ENCODE data around the gene BRD3OS. TPM values are rescaled to one million over a fixed set of nuclear protein-coding genes. Genes with fewer than 3 reads are reported as not detected.
A peak's percentile ranks its signal among the peaks of the same experiment; 100 is the strongest.

BRD3OS gene
- total RNA-seq, 4 donors from 2014 or later: 0.76 to 9.3 (median 5.8) TPM

DNA sequence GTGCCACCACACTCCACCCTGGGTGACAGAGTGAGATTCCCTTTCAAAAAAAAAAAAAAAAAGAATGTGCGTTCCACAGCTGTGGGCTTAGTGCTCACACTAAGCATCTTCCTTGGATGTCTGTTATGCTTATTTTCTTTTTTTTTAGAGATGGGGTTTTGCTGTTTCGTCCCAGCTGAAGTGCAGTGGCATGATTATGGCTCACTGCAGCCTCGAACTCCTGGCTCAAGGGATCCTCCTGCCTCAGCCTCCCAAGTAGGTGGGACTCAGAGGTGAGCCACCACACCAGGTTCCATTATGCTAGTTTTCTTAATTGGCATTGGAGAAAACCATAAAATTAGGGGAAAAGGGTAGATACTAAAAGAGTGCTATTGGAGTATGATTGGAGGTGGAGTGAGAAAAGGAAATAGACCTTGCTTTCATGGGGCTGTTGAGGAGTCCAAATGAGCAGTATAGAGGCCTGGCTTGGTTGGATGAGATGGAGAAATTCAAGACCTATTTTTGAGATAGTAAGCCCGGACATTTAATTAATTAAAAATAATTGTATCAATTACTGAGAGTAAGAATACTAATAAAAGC is 978 bp upstream of the BRD3OS start:
- in situ Hi-C loops (cut with MboI; ENCODE audit: low sequenced_read_pairs in 4 of 4) (no loop called here), intact Hi-C loops (cut with DNase I; ENCODE audit: low total_unique reads) (loop anchor here (2.0 to 10.0 kb wide), 3 partner anchors 34 to 650 kb away; partner anchors contain the start of genes BRD3, STKLD1 and SURF4)
- DNase-seq (no peak), ATAC-seq (no peak)
- Histone ChIP-seq H3K9me3 (no peaks in the 10 kb centered on the region), H3K4me1 (peaks cover 6 to 12% of the 10 kb centered on the region in 2 donors), H3K27ac (peak overlapping the region in 3 of 4 donors; percentile 64 to 75 (median 73)), H3K27me3 (no peaks in the 10 kb centered on the region), H3K36me3 (peaks cover 0 to under 1% of the 10 kb centered on the region in 2 donors), H3K4me3 (peak overlapping the region; percentile 46 to 93 (median 66))
- no peak for TF ChIP-seq POLR2A (IDR thresholded peaks at IDR 0.05)
- TF ChIP-seq, protein P1, sequence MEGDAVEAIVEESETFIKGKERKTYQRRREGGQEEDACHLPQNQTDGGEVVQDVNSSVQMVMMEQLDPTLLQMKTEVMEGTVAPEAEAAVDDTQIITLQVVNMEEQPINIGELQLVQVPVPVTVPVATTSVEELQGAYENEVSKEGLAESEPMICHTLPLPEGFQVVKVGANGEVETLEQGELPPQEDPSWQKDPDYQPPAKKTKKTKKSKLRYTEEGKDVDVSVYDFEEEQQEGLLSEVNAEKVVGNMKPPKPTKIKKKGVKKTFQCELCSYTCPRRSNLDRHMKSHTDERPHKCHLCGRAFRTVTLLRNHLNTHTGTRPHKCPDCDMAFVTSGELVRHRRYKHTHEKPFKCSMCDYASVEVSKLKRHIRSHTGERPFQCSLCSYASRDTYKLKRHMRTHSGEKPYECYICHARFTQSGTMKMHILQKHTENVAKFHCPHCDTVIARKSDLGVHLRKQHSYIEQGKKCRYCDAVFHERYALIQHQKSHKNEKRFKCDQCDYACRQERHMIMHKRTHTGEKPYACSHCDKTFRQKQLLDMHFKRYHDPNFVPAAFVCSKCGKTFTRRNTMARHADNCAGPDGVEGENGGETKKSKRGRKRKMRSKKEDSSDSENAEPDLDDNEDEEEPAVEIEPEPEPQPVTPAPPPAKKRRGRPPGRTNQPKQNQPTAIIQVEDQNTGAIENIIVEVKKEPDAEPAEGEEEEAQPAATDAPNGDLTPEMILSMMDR (IDR thresholded peaks at IDR 0.05 in 4 of 5, conservative IDR thresholded peaks at IDR 0.05 in 1 of 5): no peak

DNA sequence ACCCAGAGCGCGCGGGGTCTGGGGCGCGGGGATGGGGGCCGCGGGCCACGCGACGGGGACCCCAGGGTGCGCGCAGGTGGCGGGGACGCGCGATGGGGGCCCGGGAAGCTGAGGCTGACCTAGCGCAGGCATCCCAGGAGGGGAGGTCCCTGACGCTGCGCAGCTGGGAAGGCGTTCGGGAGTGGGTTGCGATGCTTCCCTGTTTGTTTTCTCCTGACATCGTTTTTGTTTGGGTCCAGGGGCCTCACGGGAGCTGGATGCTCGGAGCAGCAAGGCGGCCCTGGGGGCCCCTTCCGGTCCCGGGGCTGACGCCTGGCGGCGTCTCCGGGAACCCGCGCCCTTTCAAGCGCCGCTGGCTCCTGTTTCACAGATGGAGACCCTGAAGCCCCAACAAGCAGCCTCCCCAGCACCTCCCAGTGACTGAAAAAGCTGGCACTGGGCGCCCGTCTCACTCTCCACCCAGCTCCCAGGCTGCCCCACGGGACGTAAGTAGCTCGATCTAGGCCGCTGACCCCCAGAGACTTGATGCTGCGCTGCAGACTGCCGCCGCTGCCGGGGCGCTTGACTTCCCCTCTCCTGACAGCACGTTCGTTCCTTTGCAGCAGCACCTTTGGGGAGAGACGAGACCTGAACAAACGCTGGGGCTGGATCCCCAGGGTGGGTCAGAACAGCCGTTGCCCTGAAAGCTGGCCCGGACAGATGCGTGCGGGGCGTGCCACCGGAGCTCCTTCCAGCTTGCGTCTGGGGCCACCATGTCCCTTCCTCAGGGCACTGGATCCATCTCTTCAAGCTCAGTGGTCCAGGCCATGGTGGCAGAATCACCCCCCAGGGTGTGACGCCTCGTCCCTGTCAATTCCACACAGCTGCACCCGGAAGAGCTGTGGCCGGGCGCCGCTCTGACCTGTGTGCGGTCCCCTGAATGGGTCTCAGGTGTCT is 593 bp downstream of the BRD3OS start:
- no peak for DNase-seq
- in situ Hi-C loops (cut with MboI; ENCODE audit: low sequenced_read_pairs in 4 of 4) (no loop called here), intact Hi-C loops (cut with DNase I; ENCODE audit: low total_unique reads) (loop anchor here (2.0 to 10.0 kb wide), 3 partner anchors 33 to 651 kb away; partner anchors contain the start of genes BRD3, STKLD1 and SURF4)
- Histone ChIP-seq H3K4me3 (peak overlapping the region; percentile 63 to 93 (median 80)), H3K27ac (peak overlapping the region; percentile 42 to 75 (median 68)), H3K27me3 (no peaks in the 10 kb centered on the region), H3K36me3 (peaks cover 0 to 15% of the 10 kb centered on the region in 2 donors), H3K4me1 (peaks cover 6 to 12% of the 10 kb centered on the region in 2 donors), H3K9me3 (no peaks in the 10 kb centered on the region)
- no peak for TF ChIP-seq POLR2A (IDR thresholded peaks at IDR 0.05)
- no peak for ATAC-seq

DNA sequence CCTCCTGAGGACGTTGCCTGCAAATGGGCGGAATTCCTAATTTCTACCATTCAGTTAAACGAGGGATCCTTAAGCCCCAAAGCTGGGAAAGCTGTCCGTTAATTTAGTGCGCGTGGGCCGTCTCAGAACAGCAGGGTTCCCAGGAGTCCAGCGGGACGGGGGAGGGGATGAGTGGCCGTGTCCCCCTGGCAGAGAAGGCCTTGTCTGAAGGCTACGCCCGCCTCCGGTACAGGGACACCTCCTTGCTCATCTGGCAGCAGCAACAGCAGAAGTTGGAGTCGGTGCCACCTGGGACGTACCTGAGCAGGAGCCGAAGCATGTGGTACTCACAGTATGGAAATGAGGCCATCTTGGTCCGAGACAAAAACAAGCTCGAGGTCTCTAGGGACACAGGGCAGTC is 1.3 kb downstream of the BRD3OS start:
- Histone ChIP-seq H3K27ac (no peak overlapping the region), H3K27me3 (no peaks in the 10 kb centered on the region), H3K4me3 (no peak overlapping the region), H3K9me3 (no peaks in the 10 kb centered on the region), H3K36me3 (peaks cover 0 to 22% of the 10 kb centered on the region in 2 donors), H3K4me1 (peaks cover 6 to 12% of the 10 kb centered on the region in 2 donors)
- TF ChIP-seq, protein P1 (IDR thresholded peaks at IDR 0.05 in 4 of 5, conservative IDR thresholded peaks at IDR 0.05 in 1 of 5): no peak
- no peak for TF ChIP-seq POLR2A (IDR thresholded peaks at IDR 0.05)
- intact Hi-C loops (cut with DNase I; ENCODE audit: low total_unique reads) (loop anchor here (10.0 kb wide), 1 partner anchor 652 kb away; the partner anchor contains the start of genes STKLD1 and SURF4), in situ Hi-C loops (cut with MboI; ENCODE audit: low sequenced_read_pairs in 4 of 4) (no loop called here)
- ATAC-seq (no peak), DNase-seq (no peak)

DNA sequence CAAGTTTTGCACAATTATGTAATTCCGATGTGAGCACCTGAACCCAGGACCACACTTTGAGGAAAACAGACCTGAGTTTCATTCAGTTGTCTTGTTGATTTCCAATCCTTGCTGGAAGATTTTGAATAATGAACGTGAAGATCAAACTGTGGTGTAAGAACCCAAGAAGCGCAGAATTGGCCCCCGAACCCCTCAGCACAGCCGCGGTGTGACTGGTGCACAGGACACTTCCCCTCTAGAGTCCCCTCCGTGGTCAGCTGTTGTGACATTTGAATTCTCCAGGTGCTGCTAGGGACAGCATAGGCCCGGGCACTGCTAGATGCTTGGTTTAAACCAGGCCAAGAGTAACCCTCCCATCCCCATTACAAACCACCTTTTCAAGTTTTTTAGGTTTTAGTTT is 1.7 kb downstream of the BRD3OS start:
- Histone ChIP-seq H3K27me3 (no peaks in the 10 kb centered on the region), H3K36me3 (peaks cover 0 to 26% of the 10 kb centered on the region in 2 donors), H3K9me3 (no peaks in the 10 kb centered on the region), H3K4me3 (no peak overlapping the region), H3K27ac (no peak overlapping the region), H3K4me1 (peaks cover 6 to 12% of the 10 kb centered on the region in 2 donors)
- in situ Hi-C loops (cut with MboI; ENCODE audit: low sequenced_read_pairs in 4 of 4) (no loop called here), intact Hi-C loops (cut with DNase I; ENCODE audit: low total_unique reads) (loop anchor here (10.0 kb wide), 1 partner anchor 652 kb away; the partner anchor contains the start of genes STKLD1 and SURF4)
- no peak for TF ChIP-seq POLR2A (IDR thresholded peaks at IDR 0.05)
- TF ChIP-seq, protein P1 (IDR thresholded peaks at IDR 0.05 in 4 of 5, conservative IDR thresholded peaks at IDR 0.05 in 1 of 5): no peak
- DNase-seq (no peak), ATAC-seq (no peak)

Data from gastrocnemius medialis (tissue), 4 donors.